ENCODE measurements around the gene GRIN2C. TPM values are rescaled to one million over a fixed set of nuclear protein-coding genes. Genes with fewer than 3 reads are reported as not detected.

GRIN2C gene
- total and polyA plus RNA-seq, 7 donors = 0.22 to 0.49 TPM; not detected in 5

DNA sequence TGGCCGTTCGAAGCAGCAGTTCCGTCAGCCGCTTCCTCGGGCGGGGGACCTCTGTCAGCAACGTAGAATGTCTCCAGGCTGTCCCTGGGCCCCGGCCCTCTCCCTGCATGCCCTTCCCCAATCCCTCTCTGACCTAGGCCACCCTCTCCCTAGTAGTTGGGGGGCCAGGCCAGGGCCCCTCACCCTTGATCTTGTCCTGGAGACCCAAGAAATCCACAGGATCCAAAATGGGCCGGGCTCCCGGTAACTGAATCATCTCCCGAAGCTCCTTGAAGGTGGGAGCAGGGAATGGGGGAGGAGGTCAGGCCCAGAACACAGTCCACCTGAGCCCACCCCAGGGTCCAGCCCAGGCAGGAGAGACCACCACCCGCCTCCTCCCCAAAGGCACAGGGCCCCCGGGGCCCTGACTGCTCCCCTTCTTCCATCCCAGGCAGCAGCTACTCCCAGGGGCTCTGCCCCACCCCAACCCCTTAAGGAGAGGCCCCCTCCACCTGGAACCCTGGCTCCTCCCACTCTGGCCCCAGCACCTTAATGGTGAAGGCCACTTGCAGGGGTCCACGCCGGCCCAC, 4.7 kb upstream of the GRIN2C start:
- no peaks in the 10 kb centered on the region for H3K36me3 ChIP-seq
- H3K27me3 ChIP-seq = peaks cover 23 to 36% (median 26%) of the 10 kb centered on the region in 3 donors
- DNase-seq = no peak
- no peak for TF ChIP-seq EP300 (IDR thresholded peaks at IDR 0.05)
- no peak for TF ChIP-seq POLR2AphosphoS5 (IDR thresholded peaks at IDR 0.05)
- TF ChIP-seq, protein P1, sequence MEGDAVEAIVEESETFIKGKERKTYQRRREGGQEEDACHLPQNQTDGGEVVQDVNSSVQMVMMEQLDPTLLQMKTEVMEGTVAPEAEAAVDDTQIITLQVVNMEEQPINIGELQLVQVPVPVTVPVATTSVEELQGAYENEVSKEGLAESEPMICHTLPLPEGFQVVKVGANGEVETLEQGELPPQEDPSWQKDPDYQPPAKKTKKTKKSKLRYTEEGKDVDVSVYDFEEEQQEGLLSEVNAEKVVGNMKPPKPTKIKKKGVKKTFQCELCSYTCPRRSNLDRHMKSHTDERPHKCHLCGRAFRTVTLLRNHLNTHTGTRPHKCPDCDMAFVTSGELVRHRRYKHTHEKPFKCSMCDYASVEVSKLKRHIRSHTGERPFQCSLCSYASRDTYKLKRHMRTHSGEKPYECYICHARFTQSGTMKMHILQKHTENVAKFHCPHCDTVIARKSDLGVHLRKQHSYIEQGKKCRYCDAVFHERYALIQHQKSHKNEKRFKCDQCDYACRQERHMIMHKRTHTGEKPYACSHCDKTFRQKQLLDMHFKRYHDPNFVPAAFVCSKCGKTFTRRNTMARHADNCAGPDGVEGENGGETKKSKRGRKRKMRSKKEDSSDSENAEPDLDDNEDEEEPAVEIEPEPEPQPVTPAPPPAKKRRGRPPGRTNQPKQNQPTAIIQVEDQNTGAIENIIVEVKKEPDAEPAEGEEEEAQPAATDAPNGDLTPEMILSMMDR (IDR thresholded peaks at IDR 0.05) = no peak
- TF ChIP-seq POLR2A (IDR thresholded peaks at IDR 0.05) = no peak
- no peaks in the 10 kb centered on the region for H3K9me3 ChIP-seq
- H3K27ac ChIP-seq = no peak overlapping the region
- no peak overlapping the region for H3K4me3 ChIP-seq
- 93 to 94% methylated on average over 15 of the region's 15 CpGs for WGBS, 2 donors
- peaks cover 0 to 30% (median 27%) of the 10 kb centered on the region in 4 donors for H3K4me1 ChIP-seq
- intact Hi-C loops (cut with DNase I) = loop anchor here (5.0 kb wide), 1 partner anchor 412 kb away; no protein-coding TSS in a partner anchor

DNA sequence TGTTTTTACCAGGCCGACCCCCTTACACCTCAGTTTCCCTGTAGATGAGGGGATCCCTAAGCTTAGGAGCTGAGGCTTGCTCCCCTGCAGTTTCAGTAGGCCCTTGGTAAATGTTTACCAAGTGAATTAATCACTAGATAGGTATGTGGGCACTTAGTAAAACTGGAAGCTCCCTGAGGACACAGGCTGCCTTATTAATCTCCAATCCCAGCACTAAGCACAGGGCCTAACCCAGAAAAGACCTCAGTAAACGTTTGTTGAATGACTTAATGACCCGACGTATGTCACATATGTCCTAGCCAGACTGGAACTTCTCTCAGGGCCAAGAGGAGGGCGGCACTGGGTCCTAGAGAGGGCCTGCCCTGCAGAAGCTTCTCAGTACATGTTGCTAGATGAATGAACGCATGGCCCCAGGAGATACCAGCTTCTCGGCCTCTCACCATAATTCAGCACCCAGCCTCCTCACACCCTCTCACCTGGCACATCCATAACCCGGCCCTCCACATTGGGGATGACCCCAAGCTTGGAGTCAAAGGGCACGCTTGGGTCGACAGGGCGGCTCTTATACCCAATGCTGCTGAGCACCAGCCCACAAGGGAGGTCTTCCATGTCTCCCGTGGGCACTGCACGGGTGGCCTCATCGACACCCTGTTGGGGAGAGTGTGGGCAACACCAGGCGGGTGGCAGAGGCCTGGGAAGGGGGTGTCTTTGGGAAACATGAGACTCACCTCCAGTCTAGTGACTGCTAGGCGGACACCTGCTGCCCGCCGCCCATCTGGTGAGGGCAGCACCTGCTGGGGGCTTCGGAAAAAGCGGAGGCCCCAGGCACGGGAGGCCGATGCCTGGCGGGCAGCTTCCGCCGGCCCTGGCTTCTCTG, 4.0 kb upstream of the GRIN2C start:
- Histone ChIP-seq H3K4me3 (no peak overlapping the region), H3K27ac (no peak overlapping the region), H3K4me1 (peaks cover 0 to 31% (median 28%) of the 10 kb centered on the region in 4 donors), H3K27me3 (peaks cover 30 to 43% (median 32%) of the 10 kb centered on the region in 3 donors), H3K36me3 (no peaks in the 10 kb centered on the region), H3K9me3 (no peaks in the 10 kb centered on the region)
- no peak for DNase-seq
- 89 to 91% methylated on average over 25 of the region's 25 CpGs for WGBS, 2 donors
- intact Hi-C loops (cut with DNase I) = loop anchor here (5.0 kb wide), 1 partner anchor 411 kb away; no protein-coding TSS in a partner anchor
- no peak for TF ChIP-seq EP300 (IDR thresholded peaks at IDR 0.05)
- no peak for TF ChIP-seq POLR2A (IDR thresholded peaks at IDR 0.05)
- TF ChIP-seq, protein P1 (IDR thresholded peaks at IDR 0.05) = no peak
- no peak for TF ChIP-seq POLR2AphosphoS5 (IDR thresholded peaks at IDR 0.05)

DNA sequence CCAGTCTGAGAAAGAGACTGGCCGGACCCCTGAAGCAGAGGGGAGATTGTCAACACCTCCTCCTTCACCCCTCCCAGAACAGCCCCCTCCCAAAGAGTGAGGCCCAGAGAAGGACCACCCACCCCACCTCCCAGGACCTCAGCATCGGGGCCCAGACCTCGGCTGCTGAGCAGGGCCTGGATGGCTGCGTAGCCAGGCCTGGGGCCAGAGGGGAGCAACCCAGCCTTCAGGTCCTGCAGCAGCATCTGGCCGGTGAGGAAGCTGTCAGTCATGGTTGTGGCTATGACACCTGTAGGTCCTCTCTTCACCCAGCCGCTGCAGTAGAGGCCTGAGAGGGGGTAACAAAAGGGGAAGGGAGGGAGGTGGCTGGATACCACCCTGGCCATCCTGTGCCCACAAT, 3.2 kb upstream of the GRIN2C start:
- intact Hi-C loops (cut with DNase I) = loop anchor here (1.0 to 5.0 kb wide), 2 partner anchors 71 to 411 kb away; no protein-coding TSS in a partner anchor
- Histone ChIP-seq H3K4me1 (peaks cover 0 to 31% (median 28%) of the 10 kb centered on the region in 4 donors), H3K4me3 (no peak overlapping the region), H3K27me3 (peaks cover 34 to 51% (median 36%) of the 10 kb centered on the region in 3 donors), H3K36me3 (no peaks in the 10 kb centered on the region), H3K27ac (no peak overlapping the region), H3K9me3 (no peaks in the 10 kb centered on the region)
- DNase-seq = no peak
- 86 to 87% methylated on average over 6 of the region's 6 CpGs for WGBS, 2 donors
- TF ChIP-seq EP300 (IDR thresholded peaks at IDR 0.05) = no peak
- TF ChIP-seq, protein P1 (IDR thresholded peaks at IDR 0.05) = no peak
- TF ChIP-seq POLR2A (IDR thresholded peaks at IDR 0.05) = no peak
- TF ChIP-seq POLR2AphosphoS5 (IDR thresholded peaks at IDR 0.05) = no peak

- 21 to 43% methylated on average over 25 of the region's 25 CpGs for WGBS, 2 donors
- peaks cover 0 to 31% (median 28%) of the 10 kb centered on the region in 4 donors for H3K4me1 ChIP-seq
- DNase-seq = peak; percentile 79
- no peak overlapping the region for H3K27ac ChIP-seq
- H3K9me3 ChIP-seq = no peaks in the 10 kb centered on the region
- no peak for TF ChIP-seq EP300 (IDR thresholded peaks at IDR 0.05)
- TF ChIP-seq, protein P1 (IDR thresholded peaks at IDR 0.05) = peak; percentile 35 to 69 (median 51)
- intact Hi-C loops (cut with DNase I) = loop anchor here (1.0 to 5.0 kb wide), 2 partner anchors 70 to 410 kb away; no protein-coding TSS in a partner anchor
- H3K27me3 ChIP-seq = peaks cover 34 to 57% (median 42%) of the 10 kb centered on the region in 3 donors
- H3K36me3 ChIP-seq = no peaks in the 10 kb centered on the region
- H3K4me3 ChIP-seq = peak overlapping the region in 1 of 4 donors; percentile 30
Measured at GRCh38 chr17:74862108-74862901, 2.6 kb upstream of the GRIN2C start.

All from sigmoid colon (tissue), 7 donors.